NCI-H2227 (cell line): Measurements from ENCODE around the gene PPIL3.
"Not testable (repeated sequence)": the region's sequence is repeated elsewhere in the genome, so short reads cannot be mapped to it uniquely, and the experiment has no call there.

Experiments used
- DNase-seq: peaks from one replicate; lab custom pipeline; 2025; ENCODE audit not compliant: unreplicated experiment; lab: John Stamatoyannopoulos, UW

PPIL3 gene

GRCh38 chr2:200888704-200889625 lies at the start of gene PPIL3, which contains the start of gene NIF3L1:
PPIL3 (minus strand) TSS chr2:200889077; CDS start chr2:200887615, 1,462 bp downstream.
NIF3L1 (plus strand) TSS chr2:200889371; CDS start chr2:200891944, 2,573 bp downstream.
- DNase-seq: peak; percentile 100

GRCh38 chr2:200930947-200931626 lies 42.2 kb upstream of the PPIL3 start:
- no peak for DNase-seq

GRCh38 chr2:200929334-200930249 lies 40.7 kb upstream of the PPIL3 start:
- no peak for DNase-seq

GRCh38 chr2:200922439-200922838 lies 33.6 kb upstream of the PPIL3 start:
- no peak for DNase-seq

- DNase-seq: no peak
These were observed 24.8 kb upstream of the PPIL3 start for GRCh38 chr2:200913654-200914053.

- DNase-seq: no peak
These were observed 21.1 kb upstream of the PPIL3 start for GRCh38 chr2:200909958-200910357.

- DNase-seq: peak; percentile 63
These were observed 16.9 kb upstream of the PPIL3 start for GRCh38 chr2:200905618-200906296.

- DNase-seq: peak; percentile 87
These were observed 12.7 kb upstream of the PPIL3 start for GRCh38 chr2:200901459-200902072.

GRCh38 chr2:200899482-200899881 lies 10.6 kb upstream of the PPIL3 start:
- no peak for DNase-seq

- not testable (repeated sequence) for DNase-seq
These were observed 7.1 kb downstream of the PPIL3 start for GRCh38 chr2:200881715-200882249.

GRCh38 chr2:200878289-200878880 lies 10.5 kb downstream of the PPIL3 start:
- DNase-seq: no peak

- no peak for DNase-seq
These were observed 11.4 kb downstream of the PPIL3 start for GRCh38 chr2:200877443-200877842.

GRCh38 chr2:200873560-200873959 lies 15.3 kb downstream of the PPIL3 start:
- DNase-seq: no peak

- DNase-seq: no peak
These were observed 17.7 kb downstream of the PPIL3 start for GRCh38 chr2:200871151-200871550.

GRCh38 chr2:200869014-200869413 lies 19.9 kb downstream of the PPIL3 start:
- no peak for DNase-seq

GRCh38 chr2:200864176-200865034 lies 24.5 kb downstream of the PPIL3 start, which contains the start of gene CLK1:
CLK1 (minus strand) TSS chr2:200864658; CDS start chr2:200861862, 2,796 bp downstream.
- DNase-seq: peak; percentile 98

GRCh38 chr2:200863782-200864175 lies 25.1 kb downstream of the PPIL3 start:
- peak; percentile 77 for DNase-seq

- peak; percentile 60 for DNase-seq
These were observed 26.3 kb downstream of the PPIL3 start for GRCh38 chr2:200862532-200863000.
